ENCODE measurements around the gene LPCAT3.

DNA sequence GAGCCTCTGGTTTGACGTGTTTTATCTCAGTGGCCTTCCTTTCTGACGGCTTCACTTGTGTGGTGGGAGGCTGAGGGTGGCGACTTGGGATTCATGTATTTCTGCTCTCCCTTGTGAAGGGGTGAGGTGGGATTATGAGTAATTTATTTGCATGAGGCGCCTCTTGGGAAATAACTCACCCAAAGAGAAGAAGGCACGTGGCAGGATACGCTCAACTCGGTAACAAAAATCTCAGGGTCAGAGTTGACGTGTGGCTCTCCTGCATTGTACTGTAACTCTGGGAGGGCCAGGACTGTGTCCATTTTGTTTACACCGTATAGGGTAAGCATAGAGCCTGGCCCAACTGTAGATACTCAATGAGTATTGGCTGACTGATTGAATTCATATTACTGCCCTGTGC lies 27.6 kb upstream of the LPCAT3 start:
- TF ChIP-seq, protein P1, sequence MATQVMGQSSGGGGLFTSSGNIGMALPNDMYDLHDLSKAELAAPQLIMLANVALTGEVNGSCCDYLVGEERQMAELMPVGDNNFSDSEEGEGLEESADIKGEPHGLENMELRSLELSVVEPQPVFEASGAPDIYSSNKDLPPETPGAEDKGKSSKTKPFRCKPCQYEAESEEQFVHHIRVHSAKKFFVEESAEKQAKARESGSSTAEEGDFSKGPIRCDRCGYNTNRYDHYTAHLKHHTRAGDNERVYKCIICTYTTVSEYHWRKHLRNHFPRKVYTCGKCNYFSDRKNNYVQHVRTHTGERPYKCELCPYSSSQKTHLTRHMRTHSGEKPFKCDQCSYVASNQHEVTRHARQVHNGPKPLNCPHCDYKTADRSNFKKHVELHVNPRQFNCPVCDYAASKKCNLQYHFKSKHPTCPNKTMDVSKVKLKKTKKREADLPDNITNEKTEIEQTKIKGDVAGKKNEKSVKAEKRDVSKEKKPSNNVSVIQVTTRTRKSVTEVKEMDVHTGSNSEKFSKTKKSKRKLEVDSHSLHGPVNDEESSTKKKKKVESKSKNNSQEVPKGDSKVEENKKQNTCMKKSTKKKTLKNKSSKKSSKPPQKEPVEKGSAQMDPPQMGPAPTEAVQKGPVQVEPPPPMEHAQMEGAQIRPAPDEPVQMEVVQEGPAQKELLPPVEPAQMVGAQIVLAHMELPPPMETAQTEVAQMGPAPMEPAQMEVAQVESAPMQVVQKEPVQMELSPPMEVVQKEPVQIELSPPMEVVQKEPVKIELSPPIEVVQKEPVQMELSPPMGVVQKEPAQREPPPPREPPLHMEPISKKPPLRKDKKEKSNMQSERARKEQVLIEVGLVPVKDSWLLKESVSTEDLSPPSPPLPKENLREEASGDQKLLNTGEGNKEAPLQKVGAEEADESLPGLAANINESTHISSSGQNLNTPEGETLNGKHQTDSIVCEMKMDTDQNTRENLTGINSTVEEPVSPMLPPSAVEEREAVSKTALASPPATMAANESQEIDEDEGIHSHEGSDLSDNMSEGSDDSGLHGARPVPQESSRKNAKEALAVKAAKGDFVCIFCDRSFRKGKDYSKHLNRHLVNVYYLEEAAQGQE (IDR thresholded peaks at IDR 0.05): no peak
- TF ChIP-seq, protein P2, sequence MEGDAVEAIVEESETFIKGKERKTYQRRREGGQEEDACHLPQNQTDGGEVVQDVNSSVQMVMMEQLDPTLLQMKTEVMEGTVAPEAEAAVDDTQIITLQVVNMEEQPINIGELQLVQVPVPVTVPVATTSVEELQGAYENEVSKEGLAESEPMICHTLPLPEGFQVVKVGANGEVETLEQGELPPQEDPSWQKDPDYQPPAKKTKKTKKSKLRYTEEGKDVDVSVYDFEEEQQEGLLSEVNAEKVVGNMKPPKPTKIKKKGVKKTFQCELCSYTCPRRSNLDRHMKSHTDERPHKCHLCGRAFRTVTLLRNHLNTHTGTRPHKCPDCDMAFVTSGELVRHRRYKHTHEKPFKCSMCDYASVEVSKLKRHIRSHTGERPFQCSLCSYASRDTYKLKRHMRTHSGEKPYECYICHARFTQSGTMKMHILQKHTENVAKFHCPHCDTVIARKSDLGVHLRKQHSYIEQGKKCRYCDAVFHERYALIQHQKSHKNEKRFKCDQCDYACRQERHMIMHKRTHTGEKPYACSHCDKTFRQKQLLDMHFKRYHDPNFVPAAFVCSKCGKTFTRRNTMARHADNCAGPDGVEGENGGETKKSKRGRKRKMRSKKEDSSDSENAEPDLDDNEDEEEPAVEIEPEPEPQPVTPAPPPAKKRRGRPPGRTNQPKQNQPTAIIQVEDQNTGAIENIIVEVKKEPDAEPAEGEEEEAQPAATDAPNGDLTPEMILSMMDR (IDR thresholded peaks at IDR 0.05): no peak
- TF ChIP-seq, protein P3, sequence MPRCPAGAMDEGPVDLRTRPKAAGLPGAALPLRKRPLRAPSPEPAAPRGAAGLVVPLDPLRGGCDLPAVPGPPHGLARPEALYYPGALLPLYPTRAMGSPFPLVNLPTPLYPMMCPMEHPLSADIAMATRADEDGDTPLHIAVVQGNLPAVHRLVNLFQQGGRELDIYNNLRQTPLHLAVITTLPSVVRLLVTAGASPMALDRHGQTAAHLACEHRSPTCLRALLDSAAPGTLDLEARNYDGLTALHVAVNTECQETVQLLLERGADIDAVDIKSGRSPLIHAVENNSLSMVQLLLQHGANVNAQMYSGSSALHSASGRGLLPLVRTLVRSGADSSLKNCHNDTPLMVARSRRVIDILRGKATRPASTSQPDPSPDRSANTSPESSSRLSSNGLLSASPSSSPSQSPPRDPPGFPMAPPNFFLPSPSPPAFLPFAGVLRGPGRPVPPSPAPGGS (IDR thresholded peaks at IDR 0.05): no peak
- TF ChIP-seq MAZ (IDR thresholded peaks at IDR 0.05; ENCODE audit: borderline replicate concordance, low read depth, low read length) (no peak), ESRRA (IDR thresholded peaks at IDR 0.05; ENCODE audit: borderline replicate concordance, low read length) (no peak), SREBF2 (IDR thresholded peaks at IDR 0.05) (no peak), JUNB (IDR thresholded peaks at IDR 0.05) (no peak), KDM1A (IDR thresholded peaks at IDR 0.05; ENCODE audit: low read depth) (no peak), HOXA7 (CRISPR knock-in tag; IDR thresholded peaks at IDR 0.05) (no peak), MYC (IDR thresholded peaks at IDR 0.05; ENCODE audit: borderline replicate concordance, low read length) (no peak), BHLHE40 (IDR thresholded peaks at IDR 0.05; ENCODE audit: low read depth, low read length) (no peak)
- TF ChIP-seq, protein P4, sequence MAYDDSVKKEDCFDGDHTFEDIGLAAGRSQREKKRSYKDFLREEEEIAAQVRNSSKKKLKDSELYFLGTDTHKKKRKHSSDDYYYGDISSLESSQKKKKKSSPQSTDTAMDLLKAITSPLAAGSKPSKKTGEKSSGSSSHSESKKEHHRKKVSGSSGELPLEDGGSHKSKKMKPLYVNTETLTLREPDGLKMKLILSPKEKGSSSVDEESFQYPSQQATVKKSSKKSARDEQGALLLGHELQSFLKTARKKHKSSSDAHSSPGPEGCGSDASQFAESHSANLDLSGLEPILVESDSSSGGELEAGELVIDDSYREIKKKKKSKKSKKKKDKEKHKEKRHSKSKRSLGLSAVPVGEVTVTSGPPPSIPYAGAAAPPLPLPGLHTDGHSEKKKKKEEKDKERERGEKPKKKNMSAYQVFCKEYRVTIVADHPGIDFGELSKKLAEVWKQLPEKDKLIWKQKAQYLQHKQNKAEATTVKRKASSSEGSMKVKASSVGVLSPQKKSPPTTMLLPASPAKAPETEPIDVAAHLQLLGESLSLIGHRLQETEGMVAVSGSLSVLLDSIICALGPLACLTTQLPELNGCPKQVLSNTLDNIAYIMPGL (CRISPR knock-in tag; IDR thresholded peaks at IDR 0.05; ENCODE audit: borderline replicate concordance): no peak
